Activated CD8-positive, alpha-beta memory T cell treated with anti-CD3 and anti-CD28 coated beads, Interleukin-2, amount 50 U/mL, for 1 hour (primary cell): Measurements from ENCODE around the gene MOB3C.
A peak's percentile ranks its signal among the peaks of the same experiment; 100 is the strongest.

ENCODE experiments used
- DNase-seq: peaks from one replicate; pipeline ENCODE4 v3.0.0-alpha.2; 2020; ENCODE audit errors: extremely low read depth

MOB3C gene

DNA sequence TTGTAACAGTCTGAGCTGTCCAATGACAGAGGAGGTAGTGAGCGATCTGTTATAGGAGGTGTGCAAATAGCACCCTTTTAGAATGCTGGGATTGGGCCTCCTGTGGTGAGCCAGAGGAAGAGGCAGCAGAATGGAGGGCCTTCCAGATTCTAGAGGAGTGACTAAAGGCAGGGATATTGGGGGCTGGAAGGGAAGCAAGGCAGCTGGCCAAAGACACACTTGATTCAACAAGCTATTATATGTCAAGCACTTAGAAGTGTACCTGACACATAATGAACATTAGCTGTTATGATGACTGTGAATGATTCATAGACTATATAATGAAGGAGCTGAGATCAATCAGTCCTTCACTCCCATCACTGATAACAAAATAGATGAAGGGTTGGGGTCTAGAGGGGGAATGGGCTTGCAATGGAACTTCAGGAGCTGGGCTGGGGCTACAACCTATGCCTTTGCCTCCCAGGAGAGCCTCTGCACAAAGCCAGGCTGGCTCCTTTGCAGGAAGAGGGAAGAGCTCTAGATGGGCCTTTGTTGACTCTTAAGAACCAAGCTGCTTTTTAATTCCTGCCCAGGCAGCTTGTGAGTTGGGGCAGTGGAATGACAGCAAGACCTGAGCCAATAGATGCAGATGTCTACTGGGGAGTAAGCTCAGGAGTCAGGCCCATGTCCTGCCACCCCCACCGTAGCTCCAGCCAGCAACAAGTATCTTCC lies 10.2 kb downstream of the MOB3C start:
- no peak for DNase-seq

DNA sequence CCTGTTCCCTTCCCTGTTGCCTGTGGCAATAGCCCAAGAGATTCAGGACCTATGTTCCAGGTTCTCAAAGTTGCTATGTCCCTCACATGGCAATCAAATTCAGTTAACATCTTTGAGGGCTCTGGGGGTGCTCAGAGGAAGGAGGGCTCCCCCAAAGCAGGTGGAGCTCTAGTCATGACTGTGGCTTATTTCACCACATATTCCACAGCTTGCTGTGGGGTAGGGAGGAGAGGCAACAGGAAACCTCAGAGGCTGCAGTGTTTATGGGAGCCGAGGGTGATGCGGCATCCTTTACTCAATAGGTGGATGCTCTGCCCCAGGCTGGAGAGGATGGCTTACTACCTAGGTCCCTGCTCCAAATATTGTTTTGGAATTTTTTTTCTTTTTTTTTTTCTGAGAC lies 11.4 kb downstream of the MOB3C start:
- DNase-seq = no peak

DNA sequence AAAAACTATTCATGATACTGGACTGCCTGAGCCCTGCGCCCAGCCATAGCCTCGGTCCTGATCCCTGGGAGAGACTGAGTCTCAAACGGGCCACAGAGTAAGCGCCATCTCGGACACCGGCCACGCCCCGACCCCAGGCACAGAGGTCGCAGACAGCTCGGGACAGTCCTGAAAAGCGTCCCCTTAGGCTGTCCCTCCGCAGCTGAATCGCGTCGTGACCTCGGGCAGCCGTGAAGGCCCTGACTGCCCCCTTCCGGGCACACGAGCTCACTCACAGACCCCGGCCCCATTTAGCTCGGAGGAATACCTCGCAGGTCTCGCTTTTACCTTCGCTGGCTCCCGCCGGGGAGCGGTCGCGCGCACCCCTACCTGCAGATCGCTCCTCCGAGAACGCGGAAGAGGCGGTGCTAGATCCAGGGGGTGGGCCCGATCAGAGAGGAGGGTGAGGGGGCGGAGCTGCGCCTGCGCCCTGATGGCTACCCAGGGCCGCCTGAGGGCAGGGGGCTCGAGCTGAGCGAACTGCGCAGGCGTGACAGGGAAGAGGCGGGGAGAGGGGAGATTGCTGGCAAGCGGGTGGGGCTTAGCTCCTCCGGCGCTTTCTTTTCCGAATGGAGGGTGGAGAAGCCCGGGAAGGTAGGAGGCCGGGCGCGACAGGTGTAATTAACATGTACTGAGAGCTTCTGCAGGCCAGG lies 12.6 kb downstream of the MOB3C start, which contains the start of gene MKNK1:
MKNK1 (minus strand) TSS at position 411 of the 692 bp plus-strand sequence. CDS start 20,941 bp downstream, outside the sequence.
- DNase-seq = peak; percentile 95

DNA sequence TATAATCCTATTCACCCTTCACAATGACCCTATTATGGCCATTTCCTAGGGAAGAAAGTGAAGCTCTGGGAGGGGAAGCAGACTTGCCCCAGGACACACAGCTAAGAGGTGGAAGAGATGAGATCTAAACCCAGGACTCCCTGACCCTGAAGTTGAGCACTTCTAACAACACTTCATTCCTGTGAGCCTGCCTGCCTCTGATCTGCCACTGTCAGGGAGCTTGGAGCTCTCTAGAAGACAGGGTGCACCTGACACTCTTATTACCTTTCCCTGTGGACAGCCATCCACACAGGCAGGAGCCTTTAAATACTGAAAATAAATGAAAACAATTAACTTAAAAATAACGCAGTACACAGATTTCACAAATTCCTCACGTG lies 13.1 kb downstream of the MOB3C start:
- DNase-seq = no peak

DNA sequence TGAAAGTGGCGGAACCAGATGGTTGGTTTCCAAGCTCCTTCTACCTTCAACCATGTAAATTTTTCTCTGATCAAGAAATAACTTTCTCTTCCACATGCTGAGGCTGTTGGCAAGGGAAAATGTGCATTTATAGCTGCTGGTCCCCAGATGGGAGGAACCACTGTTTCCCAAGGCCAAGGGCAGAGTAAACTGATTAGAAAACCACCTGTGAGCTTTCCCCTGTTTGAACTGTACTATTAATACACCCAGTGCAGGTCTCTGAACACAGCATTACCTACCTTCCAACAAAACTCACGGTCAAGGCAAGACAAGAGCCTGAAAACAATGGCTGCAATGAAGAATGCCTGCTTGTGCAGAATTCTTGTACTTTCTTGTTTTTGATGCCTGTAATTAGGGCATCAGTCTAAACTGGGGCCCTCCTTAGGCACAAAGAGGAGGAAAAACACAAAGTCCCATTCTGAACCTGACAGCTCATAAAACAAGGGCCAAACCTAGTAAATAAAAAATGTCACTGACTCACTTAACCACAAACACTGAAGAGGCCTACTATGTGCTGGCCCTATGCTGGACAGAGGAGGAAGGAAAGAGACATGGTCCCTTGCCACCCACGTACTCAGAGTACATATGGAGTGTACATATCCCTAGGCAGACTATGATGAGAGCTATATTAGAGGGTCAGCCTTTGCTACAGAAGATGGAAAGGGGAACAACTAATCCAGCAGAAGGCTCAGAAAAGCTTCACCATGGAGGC lies 15.2 kb downstream of the MOB3C start:
- DNase-seq = no peak

DNA sequence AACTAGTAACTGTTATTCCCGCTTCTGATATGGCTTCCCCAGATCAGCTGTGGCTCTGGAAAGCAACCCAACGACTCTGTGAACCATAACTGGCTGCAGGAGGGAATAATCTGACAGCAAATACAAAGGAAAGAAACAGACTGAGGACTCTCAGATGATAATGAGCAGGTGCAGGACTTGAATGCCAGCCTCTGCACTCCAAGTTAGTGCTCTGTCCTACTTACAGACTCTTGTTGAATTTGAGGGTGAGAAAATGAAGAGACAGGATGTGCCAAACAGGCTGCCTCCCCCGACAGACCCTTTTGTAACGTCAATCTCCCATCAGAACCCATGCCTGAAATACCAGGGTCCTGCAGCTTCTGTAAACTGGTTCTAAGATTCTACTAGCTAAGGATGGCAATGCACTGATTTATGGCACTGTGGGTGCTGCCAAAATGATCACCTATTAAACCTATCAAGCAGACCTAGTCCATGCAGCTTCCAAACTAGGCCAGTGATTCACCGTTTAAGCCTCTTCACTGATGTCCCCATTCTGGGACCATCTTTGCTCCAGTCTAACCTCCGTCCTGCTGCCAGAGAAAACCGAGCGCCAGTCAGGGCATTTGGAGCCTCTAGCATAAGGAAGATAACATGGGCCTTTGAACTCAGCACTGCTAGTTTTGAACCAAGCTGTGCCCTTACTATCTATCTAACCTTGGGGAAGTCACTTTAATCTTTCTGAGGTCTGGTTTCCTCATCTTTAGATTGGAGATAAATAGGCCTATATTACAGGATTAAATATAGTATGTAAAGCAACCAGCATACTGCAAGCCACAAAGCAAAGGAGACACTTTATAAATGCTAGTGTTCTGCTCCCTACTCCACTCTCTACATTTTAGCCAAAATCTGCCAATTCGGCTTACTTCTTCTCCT lies 17.3 kb downstream of the MOB3C start:
- no peak for DNase-seq

DNA sequence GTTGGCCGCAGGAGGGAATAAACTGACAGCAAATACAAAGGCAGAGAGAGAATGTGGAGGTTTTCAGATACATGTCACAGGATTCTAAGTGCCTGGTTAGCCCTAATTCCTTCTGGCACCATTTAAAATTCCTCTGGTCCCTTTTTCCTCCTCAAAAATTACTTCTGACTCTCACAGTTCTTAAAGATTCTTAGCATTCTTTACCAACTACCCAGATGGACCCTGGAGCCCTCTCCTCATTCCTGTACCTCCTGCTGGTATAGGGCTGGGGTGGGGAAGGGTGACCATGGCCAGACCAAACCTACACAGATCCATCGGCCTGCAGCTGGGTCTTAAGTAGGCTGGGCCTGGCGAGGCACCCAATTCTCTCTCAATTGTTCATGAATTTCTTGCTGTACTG lies 19.8 kb downstream of the MOB3C start:
- DNase-seq = no peak

DNA sequence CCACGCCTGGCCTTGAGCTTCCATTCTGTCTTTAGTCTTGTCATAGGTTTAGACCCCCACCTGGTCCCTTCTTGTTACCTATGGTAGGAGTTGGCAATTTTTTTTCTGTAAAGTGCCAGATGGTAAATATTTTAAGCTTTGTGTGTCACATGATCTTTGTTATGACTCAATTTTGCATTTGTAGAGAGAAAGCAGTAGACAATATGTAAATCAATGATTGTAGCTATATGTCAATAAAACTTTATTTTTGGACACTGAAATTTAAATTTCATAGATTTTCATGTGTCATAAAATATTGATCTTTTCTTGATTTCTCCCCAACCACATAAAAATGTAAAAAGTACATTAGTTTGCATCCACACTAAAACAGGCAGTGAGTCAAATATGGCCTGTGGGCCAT lies 20.6 kb downstream of the MOB3C start:
- DNase-seq = no peak

DNA sequence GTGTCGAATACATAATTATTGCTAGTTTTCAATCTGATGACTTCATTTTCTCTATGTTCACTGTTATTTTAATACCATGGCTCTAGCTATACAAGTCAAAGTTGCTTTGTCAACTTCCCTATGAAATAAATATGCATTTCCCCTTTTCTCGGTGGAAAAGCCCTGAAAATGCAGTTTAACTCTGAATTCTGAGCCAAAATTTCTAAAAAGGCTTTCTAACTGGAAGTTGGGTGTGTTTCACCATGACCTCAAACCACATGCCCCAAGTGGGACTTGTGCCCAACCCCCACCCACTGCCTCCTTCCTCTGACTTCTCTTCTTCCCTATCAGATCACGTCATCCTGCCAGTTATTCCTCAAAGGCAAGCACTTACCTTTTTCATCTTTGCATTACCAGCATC lies 21.5 kb downstream of the MOB3C start:
- DNase-seq = no peak

DNA sequence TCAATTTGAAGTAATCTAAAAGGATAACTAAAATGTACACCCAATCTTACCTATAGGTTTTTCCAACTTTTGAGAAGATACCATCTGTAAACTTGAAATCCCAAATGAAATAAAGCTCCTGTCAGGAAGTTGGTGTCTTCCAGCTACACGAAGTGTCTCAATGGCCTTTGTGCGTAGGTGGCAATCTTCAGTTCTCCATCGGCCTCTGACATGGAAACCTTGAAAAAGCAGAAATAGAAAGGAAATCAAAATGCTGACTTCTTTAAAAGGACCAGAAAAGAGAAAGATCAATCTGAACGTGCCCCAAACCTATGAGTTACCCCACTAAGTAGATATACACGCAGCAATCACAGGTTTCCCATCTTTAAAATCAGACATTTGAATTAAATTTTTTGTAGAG lies 22.5 kb downstream of the MOB3C start:
- no peak for DNase-seq

DNA sequence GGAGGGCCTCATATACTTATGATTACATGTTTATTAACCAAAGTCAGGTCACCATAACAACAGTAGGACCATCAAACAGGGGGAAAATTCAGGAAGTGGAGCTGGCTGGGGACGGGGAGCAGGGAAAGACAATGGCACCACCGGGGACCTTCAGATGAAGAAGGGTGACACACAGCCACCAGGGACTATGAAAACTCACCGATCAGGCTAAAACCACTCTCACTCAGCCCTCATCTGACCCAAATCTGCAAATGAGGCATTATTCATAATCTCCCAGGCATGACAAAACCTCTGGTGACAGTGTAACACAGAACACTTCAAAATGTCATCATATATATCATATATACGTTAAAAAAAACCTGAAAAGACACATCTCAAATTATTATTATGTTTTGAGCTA lies 23.8 kb downstream of the MOB3C start:
- DNase-seq = no peak

DNA sequence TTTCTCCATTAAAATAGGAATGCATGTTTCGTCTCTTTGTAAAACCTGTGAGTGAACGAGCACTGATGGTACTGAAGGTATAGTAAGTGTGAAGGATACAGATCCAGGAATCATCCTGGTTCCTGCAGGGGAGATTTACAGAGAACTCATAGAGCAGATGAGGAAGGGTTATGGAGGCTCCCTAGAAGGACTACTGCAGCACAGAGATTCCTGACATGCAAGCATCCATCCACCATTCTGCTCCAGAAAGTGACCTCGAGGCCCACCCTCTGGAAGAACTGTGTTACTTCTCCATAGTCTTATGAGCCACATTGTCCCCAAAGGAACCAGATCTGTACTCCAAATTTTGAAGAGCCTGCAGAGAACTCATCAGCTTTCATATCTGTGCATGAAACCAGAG lies 27.1 kb downstream of the MOB3C start:
- DNase-seq = no peak

DNA sequence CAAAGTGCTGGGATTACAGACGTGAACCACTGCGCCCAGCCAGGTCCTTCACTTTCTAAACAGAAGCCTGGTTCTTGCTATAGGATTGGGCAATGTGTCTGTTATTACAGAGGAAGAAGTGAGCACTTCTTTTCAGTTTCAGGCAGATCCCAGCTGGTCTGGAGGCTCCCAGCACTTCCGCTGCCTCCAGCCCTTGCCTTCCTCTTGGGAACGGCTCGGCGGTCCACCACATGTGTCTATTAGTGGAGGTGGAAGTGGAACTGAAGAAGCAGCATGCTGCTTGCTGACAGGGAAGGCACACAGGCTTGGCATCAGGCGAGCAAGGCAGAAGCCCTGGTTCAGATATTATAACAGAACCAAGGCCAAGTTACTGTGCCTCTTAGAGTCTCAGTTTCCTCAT lies 29.5 kb downstream of the MOB3C start:
- no peak for DNase-seq

DNA sequence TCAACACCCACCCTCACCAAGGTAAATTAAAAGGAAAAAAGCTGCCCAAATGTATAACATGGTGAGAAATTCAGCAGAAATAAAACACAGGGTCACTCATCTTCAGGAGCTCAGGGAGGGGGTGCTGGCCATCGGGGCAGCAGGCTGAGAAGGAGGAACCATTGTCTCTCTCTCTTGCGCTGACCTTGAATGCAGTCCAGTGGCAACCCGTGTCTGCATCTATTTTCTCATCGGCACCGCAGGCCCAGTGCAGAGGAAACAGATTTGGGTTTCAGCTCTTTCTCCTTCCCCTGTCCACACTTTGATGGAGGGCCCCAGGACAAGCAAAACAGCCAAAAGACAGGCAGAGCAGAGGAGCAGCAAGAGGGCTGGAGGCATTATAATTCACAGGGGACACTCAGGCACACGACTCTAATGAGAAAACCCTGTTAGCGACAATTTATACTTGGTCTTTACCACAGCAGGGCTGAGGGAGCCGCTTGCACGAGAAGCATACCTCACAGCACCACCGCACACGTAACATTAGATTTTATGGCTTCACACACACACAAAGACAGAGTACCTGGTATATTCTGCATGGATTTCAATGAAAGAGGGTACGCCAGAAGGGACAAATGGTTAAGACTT lies 31.2 kb downstream of the MOB3C start:
- DNase-seq = no peak

DNA sequence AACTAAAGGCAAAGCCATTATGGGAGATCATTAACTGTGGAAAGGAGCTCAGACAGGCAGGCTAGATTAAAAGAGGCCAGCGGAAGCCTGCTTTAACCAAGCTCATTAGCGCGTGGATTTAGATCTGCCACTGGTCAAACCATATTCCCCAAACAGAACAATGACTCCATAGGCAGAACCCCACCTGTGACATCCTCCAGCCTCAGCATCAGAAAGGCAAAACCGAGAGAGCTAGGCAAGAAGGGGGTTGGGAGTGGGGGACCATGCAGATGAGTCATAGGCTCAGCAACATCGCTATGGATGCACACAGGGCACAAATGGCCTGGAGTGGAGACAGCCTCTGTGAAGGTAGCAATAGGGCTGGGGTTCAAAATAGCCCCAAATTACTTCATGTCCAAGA lies 33.1 kb downstream of the MOB3C start:
- DNase-seq = no peak

DNA sequence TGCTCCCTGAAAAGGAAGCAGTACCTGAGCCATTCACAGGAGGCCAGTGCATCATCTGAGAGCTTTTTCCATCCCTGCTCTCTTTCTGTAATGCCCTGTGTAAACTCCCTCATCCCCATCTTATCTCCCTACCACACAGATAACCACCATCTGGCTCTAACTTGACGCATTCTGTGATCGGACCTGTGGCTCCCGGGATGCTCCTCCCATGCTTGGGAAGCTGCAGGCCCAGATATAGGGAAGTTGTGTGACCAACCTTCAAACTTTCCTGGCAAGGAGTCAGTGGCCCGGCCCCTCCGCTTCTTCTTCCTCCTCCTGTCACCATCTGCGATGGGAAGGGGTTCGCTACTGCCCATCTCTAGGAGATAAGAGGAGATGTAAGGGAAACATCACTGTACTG lies 33.6 kb downstream of the MOB3C start:
- DNase-seq = no peak

DNA sequence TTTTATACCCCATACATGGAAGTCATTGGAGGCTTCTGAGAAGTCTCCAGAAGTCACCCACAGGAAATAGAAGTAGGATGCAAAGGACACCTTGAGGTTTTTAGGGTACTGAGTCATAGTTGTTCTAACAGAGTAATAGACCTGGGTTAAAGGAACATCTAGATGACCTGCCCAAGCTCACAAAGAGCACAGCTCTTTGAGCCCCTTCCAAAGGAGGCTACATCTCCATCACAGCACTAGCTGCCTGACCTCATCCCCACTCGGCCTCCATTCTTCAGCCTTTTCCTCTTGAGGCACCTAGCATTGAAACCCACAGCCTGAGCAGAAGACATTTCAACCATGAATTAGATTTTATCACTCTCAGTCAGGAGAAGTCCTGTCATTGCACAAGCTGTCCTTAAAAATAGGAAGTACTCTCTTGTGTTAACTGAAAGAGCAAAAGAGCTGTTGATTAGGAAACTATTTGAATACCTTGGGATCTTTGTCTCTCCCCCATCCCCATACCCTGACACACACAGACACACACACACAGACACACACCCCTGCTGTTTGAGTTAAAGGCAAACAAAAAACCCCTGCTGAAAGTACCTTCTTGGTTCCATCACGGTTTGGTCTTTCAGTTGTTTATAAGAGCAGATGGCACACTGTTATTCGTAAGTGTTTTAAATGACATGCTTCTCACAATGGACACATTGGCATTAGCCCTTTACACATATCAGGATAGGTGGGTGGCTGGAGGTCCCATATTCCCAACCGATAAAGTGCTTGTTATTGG lies 34.7 kb downstream of the MOB3C start:
- DNase-seq = no peak

DNA sequence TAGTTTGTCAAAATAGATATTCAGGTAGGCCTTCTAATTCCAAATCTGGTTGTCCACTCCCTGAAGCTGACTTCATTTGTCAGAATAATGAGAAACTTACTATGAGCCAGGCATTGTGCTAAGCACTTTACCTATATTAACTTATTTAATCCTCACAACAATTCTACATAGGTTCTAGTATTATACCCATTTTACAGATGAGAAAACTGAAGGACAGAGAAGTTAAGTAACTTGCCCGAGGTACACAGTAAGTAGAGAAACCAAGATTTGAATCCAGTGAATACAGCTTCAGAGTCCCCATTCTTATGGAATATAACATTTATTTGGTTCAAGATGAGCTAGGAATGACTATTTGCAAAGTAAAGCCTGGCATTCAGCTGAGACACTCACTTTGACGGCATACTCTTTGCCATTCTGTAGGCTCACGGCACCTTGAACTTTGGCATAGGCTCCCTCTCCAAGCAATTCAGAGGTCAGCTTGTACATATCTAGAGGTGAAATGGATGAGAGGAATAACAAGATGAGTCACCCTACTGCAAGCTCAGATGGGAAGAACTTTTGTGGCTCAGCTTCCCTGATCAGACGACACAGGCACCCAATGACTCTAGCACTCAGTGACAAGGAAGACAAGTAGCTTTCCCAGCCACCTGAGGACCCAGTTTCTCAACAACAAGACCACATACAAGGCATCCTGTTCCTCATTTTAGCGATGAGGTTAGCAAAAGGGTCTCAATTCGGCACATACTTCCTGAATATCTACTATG lies 36.3 kb downstream of the MOB3C start:
- DNase-seq = no peak

DNA sequence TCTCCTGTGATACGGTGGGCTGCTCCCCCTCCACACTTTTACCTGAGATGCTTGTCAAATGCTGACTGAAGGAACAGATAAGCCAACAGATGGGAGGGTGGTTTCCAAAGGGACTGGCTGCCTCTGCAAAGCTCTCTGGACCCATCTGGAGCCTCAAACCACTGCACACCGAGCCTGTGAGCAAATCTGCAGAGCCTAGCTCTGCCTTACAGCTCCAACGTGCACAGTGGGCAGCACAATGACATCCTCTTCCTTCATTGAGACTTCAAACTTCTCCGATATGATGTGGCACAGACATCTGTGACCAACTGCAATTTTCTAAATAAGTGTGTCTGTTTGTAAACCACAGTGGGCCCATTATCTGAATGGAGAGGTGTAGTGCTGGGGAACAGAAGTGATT lies 38.9 kb downstream of the MOB3C start:
- DNase-seq = no peak

DNA sequence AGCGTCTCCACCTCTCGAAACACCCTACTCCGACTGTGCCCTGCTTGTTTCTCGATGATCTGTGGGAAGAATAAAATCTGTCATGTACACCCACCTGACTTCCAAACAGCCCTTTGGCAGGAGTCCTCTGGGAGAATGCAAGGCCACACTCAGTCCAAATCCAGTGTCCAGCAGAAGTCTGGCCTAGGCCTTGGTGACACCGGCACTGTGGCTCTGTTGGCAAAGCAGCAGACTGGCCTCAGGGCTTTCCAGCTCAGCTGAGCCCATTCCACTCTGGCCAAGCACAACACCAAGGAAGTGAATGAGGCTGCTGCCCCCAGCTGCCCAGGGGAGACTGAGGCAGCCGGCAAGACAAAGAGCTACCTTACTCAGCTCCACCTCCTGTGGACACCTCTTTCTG lies 40.0 kb downstream of the MOB3C start:
- no peak for DNase-seq
